HG03095 (cell line): ENCODE data around the gene NAB1.
A peak's percentile ranks its signal among the peaks of the same experiment; 100 is the strongest.
"Not testable (repeated sequence)": the region's sequence is repeated elsewhere in the genome, so short reads cannot be mapped to it uniquely, and the experiment has no call there.

Experiments used
- ATAC-seq: cut with Tn5 transposase; IDR thresholded peaks from one replicate; pipeline ENCODE4 v1.9.1; 2021; ENCODE audit warnings: moderate library complexity; ENCODE audit not compliant: unreplicated experiment

NAB1 gene, protein sequence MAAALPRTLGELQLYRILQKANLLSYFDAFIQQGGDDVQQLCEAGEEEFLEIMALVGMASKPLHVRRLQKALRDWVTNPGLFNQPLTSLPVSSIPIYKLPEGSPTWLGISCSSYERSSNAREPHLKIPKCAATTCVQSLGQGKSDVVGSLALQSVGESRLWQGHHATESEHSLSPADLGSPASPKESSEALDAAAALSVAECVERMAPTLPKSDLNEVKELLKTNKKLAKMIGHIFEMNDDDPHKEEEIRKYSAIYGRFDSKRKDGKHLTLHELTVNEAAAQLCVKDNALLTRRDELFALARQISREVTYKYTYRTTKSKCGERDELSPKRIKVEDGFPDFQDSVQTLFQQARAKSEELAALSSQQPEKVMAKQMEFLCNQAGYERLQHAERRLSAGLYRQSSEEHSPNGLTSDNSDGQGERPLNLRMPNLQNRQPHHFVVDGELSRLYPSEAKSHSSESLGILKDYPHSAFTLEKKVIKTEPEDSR

DNA sequence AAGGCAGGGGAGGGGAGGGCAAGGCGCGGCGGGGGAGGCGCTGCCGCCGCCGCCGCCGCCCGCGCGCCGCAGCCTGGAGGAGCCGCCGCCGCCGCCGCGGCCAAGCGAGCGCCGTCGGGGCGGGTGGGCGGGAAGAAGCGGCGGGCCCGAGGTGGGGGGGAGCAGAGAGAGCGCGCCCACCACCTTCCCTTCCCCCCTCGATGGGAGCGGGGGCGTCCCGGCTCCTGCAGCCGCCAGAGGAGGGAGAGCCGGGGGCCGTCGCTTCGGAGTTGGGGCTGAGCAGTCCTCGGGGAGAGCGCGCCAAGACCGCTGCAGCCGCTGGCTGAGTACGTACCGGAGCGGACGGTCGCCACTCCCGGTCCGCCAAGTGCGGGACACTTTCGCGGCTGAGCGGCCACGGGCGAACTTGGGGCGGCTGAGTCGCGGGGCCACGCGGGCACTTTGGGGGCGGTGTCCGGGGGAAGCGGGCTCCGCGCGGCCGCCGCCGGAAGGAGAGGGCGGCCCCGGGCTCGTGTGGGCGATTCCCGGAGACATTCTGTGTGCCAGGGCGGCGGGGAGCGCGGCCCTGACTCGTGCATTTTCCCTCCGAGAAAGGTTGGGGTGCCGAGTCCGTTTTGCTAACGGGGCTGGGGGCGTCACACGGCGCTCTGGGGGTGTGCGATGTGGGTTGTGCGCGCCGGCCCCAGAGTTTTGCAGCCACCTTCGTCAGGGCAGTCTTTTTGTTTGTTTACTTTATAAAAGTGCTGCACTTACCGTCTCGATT is at the start of gene NAB1:
Gene NAB1, plus strand, starts transcription at position 49 of the 763 bp plus-strand sequence. CDS start 10,094 bp downstream, outside the sequence.
- ATAC-seq: peak; percentile 44

DNA sequence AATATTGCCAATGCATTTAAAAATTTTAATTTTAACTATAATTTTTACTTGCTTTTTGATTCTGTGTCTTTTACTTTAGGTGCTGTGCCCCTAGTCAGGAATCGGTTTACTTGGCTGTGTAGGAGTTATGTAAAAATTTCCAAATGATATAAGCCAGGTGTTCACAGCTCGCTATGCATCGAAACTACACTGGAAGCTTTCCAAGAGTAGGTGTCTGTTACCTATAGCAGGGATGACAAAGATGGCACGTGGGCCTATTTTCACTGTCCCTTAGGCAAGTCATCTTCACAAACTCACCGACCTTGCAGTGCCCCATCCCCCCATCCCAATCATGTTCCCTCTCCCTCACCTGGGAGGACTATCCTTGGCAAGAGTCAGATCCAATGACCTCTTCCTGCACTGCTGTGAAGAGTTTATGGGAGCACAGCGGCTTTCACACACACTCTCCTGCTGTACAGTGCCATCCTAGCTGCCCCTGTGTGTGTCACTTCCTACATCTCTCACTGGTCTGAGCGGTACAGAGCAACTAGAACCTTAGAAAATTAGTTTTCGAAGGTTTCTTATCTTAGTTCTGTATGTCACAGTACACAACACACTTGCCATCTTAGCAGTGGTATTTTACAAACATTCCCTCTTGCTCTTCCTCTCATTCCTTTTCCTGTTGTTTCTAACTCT is 49.2 kb upstream of the NAB1 start:
- ATAC-seq: no peak

DNA sequence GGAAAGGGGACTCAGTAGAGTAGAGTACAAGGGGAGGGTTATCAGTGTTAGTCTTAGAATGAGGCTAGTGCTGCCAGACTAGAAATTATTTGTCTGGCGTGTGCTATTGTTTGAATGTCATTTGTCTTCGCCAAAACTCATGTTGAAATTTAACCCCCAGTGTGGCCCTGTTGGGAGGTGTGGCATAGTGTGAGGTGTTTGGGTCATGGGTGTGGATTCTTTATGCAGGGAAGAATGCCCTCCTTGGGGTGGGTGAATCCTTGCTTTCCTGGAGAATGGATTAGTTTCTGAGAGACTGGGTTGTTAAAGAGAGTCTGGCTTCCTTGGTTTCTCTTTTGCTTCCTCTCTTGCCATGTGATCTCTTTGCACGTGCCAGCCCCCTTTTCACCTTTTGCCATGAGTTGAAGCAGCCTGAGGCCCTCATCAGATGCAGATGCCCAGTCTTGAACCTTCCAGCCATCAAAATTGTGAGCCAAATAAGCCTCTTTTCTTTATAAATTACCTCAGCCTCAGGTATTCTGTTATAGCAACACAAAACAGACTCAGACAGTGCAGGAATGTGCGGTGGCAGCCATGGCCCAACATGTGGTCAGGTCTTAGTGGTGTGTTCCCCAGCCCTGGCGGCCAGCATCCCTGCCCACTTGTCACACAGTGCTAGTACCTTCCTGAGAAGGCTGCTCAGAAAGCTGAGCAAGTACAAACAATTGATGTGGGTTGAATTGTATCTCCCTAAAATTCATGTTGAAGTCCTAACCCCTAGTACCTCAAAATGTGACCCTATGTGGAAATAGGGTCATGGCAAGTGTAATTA is 48.4 kb upstream of the NAB1 start:
- no peak for ATAC-seq

DNA sequence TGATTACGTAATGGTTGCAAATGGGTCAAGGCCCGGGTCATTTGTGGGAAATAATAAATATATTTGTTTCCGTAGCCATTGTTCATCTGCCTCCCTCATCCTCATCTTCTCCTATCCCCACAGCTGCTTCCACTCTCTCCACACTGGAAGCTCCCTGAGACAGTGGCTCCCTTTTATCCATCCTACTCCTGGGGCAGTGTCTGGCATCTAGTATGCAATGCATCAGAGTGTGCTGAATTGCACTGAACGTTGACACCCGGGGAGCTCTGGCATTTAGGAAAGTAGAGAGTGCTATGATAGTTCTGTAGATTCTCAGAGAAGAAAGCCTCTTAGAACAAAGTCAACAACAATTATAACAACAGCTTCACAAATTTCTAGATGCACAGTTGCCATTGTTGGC is 45.5 kb upstream of the NAB1 start:
- ATAC-seq: no peak

DNA sequence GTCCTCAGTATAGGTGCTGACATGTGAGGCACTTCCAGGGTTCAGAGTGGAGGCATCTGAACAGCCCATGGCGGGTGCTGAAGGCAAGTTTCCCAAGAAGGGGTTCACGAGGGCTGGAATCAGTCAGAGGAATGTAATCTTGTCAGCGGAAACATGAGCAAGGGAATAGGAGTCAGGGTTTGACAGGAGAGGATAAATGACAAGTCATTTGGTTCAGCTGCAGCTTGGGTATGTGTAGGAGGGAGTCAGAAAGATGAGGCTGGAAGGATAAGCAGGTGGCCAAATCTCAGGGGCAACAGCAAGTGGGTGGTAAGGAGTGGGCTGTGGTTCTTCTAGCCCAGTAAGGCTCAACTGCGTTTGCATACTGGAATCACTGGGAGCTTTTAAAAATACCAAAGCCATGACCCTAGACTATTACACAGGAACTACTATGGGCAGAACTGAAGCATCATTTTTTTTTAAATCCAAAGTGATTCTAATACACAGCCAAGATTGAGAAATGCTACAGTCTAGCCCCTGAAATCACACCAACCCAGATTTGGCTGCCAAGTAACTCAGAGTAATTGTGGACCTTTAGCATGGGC is 41.8 kb upstream of the NAB1 start:
- no peak for ATAC-seq

DNA sequence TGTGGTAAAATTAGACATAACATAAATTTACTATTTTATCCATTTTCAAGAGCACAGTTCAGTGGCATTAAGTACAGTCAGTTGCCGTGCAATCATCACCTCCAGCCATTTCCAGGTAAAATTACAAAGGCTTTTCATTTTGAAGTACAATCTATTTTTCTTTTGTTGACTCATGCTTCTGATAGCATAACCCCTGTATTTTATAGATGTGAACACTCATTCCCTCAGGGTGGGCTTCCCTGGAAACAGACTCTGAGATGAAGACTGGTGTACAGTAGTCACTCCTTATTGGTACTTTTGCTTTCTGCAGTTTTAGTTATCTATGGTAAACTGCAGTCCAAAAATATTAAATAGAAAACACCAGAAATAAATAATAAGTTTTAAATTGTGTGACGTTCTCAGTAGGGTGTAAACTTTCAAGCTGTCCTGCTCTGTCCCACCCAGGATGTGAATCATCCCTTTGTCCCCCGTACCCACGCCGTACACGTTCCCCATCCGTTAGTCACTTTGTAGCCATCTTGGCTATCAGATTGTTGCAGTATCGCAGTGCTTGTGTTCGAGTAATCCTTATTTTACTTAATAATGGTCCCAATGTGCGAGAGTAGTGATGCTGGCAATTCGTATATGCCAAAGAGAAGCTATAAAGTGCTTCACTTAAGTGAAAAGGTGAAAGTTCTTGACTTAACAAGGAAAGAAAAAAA is 41.1 kb upstream of the NAB1 start:
- ATAC-seq: no peak

DNA sequence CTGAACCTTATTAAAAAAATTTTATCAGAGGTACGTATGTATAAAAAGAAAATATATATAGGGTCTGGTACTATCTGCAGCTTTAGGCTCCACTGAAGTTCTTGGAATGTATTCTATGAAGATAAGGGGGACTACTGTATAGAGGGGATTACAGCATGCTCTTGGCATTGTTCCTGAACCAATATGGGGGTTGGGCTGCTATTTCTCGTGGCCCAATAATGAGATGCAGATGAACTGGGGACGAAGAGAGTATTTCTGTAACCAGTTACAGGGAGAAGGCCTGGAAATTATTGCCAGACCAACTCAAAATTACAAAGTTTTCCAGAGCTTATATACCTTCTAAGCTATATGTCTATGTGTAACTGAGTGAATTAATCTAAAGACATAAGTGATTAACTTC is 40.0 kb upstream of the NAB1 start:
- ATAC-seq: not testable (repeated sequence)

DNA sequence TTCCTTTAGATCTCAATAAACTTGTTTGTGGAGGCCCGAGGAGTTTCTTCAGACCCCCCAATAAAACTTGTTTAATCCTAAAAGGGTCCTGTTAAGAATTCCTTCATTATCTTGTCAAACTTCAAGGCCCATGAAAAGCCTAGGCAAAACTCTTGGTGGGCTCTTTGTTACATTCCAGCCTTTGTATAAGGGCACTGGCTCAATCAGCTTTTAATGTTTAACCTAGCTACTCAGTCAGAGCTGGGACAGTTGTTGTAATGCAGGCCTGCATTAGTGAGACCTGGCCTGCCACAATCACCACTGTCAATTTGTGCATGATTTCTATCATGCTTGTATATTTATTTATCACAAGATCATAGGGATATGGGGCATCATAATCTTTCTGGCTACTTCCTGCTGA is 39.5 kb upstream of the NAB1 start:
- not testable (repeated sequence) for ATAC-seq

DNA sequence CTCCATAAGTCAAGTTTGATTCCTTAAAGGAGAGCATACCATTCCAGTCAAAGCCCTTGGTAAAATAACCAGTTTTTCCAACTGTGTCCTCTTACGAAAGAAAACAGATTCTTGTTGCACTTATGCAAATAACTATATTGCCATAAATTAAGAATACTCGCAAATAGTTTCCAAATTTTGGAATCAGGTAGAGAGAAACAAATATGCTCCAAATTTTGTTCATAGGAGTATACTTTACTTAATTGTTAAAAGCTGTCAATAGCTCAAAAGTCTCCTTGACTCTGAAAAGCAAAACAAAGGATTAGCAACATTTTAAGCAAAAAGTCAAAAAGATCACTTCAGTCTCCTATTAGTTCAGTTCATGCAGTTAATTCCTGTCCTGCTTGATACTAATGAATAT is 38.4 kb upstream of the NAB1 start:
- ATAC-seq: not testable (repeated sequence)

DNA sequence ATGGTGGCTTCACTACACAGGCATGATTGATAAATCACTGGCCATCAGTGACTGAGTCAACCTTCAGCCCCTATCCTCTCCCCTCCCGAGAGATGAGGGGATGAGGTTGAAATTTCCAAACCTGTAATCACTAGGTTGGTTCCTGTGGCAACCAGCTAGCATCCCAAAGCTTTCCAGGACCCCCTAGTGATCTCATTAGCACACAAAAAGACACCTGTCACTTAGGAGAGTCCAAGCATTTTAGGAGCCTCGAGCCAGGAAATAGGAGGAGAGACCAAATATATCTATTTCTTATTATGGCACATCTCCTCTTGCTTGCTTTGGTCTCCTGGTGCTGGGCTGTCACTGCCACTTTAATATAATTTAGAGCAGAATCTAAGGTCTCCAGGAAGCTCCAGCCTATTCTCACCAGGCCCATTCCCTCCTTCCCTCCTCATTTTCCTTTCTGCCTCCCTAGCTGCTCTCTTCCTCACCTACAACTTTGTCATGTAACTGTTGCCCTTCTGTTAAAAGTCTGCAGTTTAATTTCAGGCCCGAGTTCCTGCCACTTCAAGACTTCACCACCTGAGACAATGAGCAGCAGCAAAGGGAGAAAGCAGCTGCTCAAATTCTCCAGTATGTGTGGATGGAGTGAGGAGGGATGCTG is 33.2 kb upstream of the NAB1 start:
- no peak for ATAC-seq

DNA sequence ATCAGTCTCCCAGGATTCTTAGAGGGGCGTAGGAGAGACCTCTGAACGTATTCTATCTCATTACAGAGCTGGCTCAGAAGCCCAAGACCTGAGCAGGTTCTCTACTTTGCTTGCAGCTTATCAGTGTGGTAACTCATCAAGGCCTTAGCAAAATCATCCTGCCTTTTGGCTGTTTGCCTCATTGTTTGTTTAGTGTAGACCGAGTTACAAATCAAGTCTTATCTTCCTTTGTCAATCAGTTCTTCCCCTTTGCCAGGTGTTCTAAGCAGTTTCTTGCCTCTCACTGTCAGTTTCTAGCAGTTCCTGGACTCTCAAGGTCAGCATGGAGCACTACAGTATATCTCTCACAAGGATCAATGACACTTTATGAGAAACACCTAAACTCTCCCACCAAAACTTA is 30.9 kb upstream of the NAB1 start:
- ATAC-seq: no peak

DNA sequence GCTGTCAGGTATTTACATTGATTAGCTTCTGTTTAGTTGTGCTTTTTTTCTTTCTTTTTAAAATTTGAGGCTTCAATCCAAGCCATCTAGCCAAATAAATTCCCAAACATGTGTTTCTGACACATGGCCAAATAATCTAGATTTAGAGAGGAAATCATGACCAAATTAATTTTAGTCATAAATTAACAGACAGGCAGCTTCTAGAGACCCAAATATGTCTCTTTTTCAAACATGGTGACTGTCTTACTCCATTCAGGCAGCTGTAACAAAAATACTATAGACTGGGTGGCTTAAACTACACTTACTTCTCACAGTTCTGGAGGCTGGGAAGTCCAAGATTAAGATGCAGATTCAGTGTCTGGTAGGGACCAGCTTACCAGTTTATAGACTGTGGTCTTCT is 23.2 kb upstream of the NAB1 start:
- no peak for ATAC-seq

DNA sequence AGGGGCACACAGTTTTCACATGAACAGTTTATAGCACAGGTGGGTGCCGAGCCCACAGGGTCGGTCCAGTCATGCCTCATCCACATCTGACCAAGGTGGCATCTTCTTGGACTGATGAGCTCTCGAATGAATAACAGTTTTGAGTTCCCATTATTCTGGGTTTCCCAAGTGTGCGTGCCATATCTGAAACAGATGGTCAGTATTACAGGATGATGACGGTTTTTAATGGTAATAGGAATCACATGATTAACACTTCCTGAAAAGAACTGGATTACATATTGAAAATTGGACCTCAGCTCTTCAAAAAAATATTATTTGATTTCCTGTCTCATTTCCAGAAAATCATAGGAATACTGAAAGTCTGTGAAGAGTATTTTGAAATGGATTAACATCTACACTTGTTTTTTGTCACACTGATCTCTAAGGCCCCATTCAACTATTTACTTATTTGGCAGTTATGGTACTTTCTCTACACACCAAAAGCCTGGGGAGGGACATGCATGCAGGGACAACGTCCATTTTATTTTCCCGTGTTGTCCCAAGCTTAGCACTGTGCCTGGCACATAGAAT is 22.2 kb upstream of the NAB1 start:
- ATAC-seq: no peak

DNA sequence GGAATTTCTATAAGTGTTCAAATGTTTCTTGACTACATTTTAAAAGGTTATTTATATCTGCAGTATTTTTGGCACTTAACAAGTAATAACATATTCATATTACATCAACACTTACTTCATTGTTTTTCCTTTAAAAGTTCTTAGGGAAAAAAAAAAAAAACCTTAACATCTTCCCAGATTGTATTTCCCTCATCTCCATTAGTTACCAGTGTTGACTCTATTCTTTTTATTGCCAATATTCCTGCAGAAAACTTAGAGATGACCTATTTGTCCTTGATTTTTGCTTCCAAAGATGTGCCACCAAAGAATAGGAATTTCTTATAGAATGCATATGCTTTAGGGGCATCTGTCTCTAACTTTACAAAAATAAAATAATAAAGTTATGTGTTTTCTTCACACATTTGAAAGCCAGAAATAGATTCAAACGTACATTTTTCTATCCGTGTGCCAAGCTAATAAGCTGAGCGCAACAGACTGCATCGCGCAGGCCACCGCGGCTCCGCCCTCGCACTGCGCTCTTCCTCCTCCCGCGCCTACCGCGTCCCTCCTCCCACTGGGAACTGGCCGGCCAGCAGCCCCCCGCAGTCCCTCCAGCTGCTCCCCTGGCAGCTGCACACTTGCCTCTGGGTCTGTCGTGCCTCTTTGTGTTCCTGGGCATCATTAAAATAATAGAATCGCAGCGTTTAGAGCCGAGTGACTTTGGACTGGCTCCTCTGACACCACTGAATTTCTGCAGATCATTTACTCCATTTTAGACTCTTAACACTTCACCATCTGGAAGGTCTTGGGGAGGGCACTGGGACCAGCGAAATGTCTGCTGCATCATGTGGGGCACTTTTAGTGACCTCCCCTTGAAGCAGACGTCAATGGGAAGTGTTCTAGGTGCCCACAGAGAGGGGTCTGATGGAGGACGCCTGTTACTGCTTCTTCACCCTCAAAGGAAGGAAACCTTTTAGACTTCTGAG is 21.2 kb upstream of the NAB1 start:
- ATAC-seq: peak; percentile 74

DNA sequence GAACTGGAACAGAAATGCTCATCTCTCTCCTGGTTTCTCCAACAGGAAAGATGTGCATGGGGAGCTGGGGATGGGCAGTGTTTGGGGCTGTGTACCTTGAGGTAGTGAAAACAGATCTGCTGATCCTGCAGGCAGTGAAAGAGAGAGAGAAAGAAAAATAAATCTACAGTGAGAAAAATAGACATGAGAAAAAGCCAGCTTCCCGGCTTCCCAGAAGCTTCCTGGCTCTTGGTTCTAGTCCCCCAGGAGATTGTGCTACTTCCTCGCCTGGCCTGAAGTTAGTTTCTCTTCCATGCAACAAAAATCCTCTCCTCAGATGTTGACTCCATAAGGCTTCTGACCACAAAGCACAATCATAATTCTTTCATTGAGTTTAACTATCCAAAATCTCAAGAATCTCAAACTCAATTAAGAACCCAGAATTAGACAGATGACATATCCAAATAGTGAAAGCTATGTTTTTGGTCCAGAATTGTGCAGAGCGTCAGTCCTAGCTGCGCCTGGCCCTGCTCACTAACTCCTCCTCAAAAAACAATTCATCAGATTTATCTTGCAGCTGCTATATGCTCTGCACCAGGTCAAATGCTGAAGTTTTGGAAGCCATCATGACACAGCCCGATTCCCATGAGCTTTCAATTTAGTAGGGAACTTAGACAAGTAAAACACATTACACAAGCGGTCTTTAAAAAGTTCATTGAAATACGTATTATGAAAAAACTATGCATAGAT is 20.1 kb upstream of the NAB1 start:
- ATAC-seq: no peak

DNA sequence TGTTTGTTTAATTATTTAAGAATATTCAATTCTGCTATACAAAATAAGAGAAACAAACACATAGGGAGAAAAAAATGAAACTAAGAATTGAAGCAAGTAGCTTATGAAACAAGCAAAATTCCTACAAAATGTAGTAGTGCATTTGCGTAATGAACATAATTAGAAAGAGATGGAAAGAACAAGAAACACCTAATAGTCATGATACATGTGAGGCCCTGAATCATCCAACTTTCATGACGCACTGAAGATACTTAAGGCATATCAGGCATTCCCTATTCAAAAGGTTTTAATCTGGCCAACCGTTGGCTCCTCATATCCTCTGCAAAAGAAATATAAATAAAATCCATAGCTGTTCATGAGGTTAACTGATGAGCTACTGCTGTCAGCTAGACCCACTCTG is 14.5 kb upstream of the NAB1 start:
- no peak for ATAC-seq

DNA sequence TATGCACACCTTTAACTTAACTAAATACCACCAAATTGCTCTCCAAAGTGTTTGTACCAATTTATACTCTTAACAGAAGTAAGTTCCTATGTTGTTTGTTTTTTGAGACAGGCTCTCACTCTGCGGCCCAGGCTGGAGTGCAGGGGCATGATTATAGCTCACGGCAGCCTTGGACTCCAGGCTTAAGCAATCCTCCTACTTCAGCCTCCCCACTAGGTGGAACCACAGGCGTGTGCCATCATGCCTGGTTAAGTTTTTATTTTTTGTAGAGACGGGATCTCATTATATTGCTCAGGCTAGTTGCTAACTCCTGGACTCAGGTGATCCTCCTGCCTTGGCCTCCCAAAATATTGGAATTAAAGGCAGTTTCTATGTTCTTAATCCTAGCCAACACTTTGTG is 13.1 kb upstream of the NAB1 start:
- no peak for ATAC-seq
